Tibial artery (tissue), 4 donors: Measurements from ENCODE around the gene ADCY3.
A peak's percentile ranks its signal among the peaks of the same experiment; 100 is the strongest.

Experiments used
- DNase-seq, 2 donors: peaks; one replicate each; pipeline ENCODE4 v3.0.0-alpha.2; 2019
- H3K27ac ChIP-seq, 2 donors: fragments of 200-600 bp; sonication (generic) in 1 of 2; 1 replicate in 1 of 2; 2 replicates in 1 of 2; pipeline ENCODE4 v1.5.1; 2018 to 2019; ENCODE audit warnings: mild to moderate bottlenecking in 1 of 2
- H3K27me3 ChIP-seq, 2 donors: fragments of 200-600 bp; sonication (generic) in 1 of 2; one replicate each; pipeline versions ENCODE4 v1.5.1 to v1.6.0; 2016 to 2019
- H3K36me3 ChIP-seq, 3 donors: fragments of 200-600 bp; sonication (generic) in 2 of 3; one replicate each; pipeline ENCODE4 v1.5.1; 2016 to 2019; ENCODE audit warnings: mild to moderate bottlenecking in 2 of 3
- H3K4me1 ChIP-seq, 4 donors: fragments of 200-600 bp; sonication (generic) in 2 of 4; 1 replicate in 3 of 4; 2 replicates in 1 of 4; pipeline ENCODE4 v1.5.1; 2016 to 2019
- H3K4me3 ChIP-seq, 2 donors: fragments of 200-600 bp; sonication (generic) in 1 of 2; 1 replicate in 1 of 2; 2 replicates in 1 of 2; pipeline ENCODE4 v1.5.1; 2018 to 2019; ENCODE audit warnings: mild to moderate bottlenecking in 2 of 2
- H3K9me3 ChIP-seq, 3 donors: fragments of 200-600 bp; sonication (generic) in 1 of 3; one replicate each; pipeline ENCODE4 v1.5.1; 2016 to 2019
- intact Hi-C: fragments of 100-400 bp; cut with DNase I; formaldehyde crosslinking; loops from one replicate; pipeline ENCODE4 v1.15.0; 2023; ENCODE audit warnings: low total_unique reads
- TF ChIP-seq, protein P1 (sequence below), 2 experiments: fragments of 200-600 bp in 1 of 2; fragments of 450-650 bp in 1 of 2; IDR thresholded peaks; one replicate each; pipeline ENCODE4 v1.5.1; 2017 to 2019; ENCODE audit warnings: antibody characterized with exemption in 2 of 2, mild to moderate bottlenecking in 1 of 2, moderate library complexity in 1 of 2

The ADCY3 gene

GRCh38 chr2:24918326-24919036, 1.6 kb downstream of the ADCY3 start:
- Histone ChIP-seq H3K27me3 (no peaks in the 10 kb centered on the region), H3K36me3 (peaks cover 0 to 11% (median 7%) of the 10 kb centered on the region in 3 donors), H3K9me3 (no peaks in the 10 kb centered on the region), H3K4me1 (peaks cover 0 to 64% (median 38%) of the 10 kb centered on the region in 4 donors), H3K27ac (peak overlapping the region; percentile 65 to 76), H3K4me3 (peak overlapping the region; percentile 57 to 72)
- DNase-seq, result peak in 1 of 2 donors; percentile 68
- intact Hi-C loops, result loop anchor here (5.0 kb wide), 1 partner anchor 49 kb away; no protein-coding TSS in a partner anchor
- TF ChIP-seq, protein P1, sequence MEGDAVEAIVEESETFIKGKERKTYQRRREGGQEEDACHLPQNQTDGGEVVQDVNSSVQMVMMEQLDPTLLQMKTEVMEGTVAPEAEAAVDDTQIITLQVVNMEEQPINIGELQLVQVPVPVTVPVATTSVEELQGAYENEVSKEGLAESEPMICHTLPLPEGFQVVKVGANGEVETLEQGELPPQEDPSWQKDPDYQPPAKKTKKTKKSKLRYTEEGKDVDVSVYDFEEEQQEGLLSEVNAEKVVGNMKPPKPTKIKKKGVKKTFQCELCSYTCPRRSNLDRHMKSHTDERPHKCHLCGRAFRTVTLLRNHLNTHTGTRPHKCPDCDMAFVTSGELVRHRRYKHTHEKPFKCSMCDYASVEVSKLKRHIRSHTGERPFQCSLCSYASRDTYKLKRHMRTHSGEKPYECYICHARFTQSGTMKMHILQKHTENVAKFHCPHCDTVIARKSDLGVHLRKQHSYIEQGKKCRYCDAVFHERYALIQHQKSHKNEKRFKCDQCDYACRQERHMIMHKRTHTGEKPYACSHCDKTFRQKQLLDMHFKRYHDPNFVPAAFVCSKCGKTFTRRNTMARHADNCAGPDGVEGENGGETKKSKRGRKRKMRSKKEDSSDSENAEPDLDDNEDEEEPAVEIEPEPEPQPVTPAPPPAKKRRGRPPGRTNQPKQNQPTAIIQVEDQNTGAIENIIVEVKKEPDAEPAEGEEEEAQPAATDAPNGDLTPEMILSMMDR (IDR thresholded peaks at IDR 0.05), result no peak

DNA sequence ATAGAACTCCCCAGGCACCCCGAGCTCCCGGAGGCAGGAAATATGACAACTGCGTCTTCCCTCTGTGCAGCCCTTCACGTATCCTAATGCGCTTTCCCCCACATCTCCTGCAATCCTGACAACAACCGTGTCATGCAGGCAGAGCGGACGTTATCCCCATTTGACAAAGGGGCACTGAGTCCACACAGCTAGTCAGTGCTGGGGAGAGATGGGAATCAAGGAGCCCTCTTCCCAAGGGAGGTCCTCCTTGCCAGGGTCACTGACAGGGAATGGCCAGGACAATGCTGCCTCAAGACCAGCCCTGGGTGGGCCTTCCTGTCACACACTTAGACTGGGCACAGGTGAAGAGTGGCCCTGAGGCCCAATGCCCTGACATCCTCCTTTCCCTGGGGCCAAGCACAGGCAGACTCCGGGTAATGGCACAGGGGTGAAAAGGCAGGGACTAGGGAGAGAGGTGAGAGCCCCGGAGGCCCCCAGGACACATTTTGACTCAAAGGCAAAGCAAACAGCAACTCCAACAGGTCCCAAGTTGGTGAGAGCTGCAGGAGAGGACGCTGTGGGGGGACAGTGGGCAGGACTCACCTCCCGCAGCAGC, 2.2 kb downstream of the ADCY3 start:
- Histone ChIP-seq H3K4me3 (peak overlapping the region; percentile 57 to 72), H3K27ac (no peak overlapping the region), H3K9me3 (no peaks in the 10 kb centered on the region), H3K27me3 (no peaks in the 10 kb centered on the region), H3K4me1 (peaks cover 0 to 70% (median 38%) of the 10 kb centered on the region in 4 donors), H3K36me3 (peaks cover 0 to 11% (median 7%) of the 10 kb centered on the region in 3 donors)
- DNase-seq, result peak in 1 of 2 donors; percentile 57
- TF ChIP-seq, protein P1 (IDR thresholded peaks at IDR 0.05), result no peak
- intact Hi-C loops, result loop anchor here (5.0 kb wide), 1 partner anchor 49 kb away; no protein-coding TSS in a partner anchor

DNA sequence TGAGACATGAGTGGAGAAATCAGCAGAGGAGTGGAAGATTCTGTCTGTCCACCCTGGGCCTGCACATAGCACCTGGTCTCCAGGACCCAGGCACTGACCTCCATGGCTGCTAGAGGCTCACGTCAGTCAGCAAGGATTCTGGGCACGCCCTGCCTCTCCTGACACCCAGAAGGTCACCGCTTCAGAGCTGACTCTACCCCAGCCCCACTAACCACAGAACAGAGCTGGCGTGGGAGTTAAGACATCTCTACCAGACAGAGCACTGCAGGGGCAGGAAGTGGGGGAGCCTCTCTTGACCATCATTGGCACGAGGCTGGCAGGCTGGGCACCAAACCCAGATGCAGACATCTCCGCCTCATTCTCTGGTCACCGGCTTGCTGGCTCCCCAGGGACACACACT, 3.0 kb downstream of the ADCY3 start:
- H3K27me3 ChIP-seq, result no peaks in the 10 kb centered on the region
- H3K4me3 ChIP-seq, result peak overlapping the region in 1 of 2 donors; percentile 57
- no peaks in the 10 kb centered on the region for H3K9me3 ChIP-seq
- peaks cover 0 to 70% (median 38%) of the 10 kb centered on the region in 4 donors for H3K4me1 ChIP-seq
- intact Hi-C loops, result loop anchor here (5.0 kb wide), 1 partner anchor 50 kb away; no protein-coding TSS in a partner anchor
- TF ChIP-seq, protein P1 (IDR thresholded peaks at IDR 0.05), result no peak
- H3K27ac ChIP-seq, result no peak overlapping the region
- peak in 1 of 2 donors; percentile 42 for DNase-seq
- H3K36me3 ChIP-seq, result peaks cover 0 to 11% (median 7%) of the 10 kb centered on the region in 3 donors

GRCh38 chr2:24915796-24916195, 4.2 kb downstream of the ADCY3 start:
- intact Hi-C loops, result loop anchor here (5.0 kb wide), 1 partner anchor 52 kb away; no protein-coding TSS in a partner anchor
- Histone ChIP-seq H3K36me3 (peaks cover 0 to 12% (median 7%) of the 10 kb centered on the region in 3 donors), H3K4me3 (no peak overlapping the region), H3K27me3 (no peaks in the 10 kb centered on the region), H3K27ac (peak overlapping the region in 1 of 2 donors; percentile 8), H3K9me3 (no peaks in the 10 kb centered on the region), H3K4me1 (peaks cover 0 to 65% (median 35%) of the 10 kb centered on the region in 4 donors)
- no peak for DNase-seq
- TF ChIP-seq, protein P1 (IDR thresholded peaks at IDR 0.05), result no peak

GRCh38 chr2:24915175-24915574, 4.9 kb downstream of the ADCY3 start:
- H3K4me3 ChIP-seq, result no peak overlapping the region
- H3K27ac ChIP-seq, result no peak overlapping the region
- intact Hi-C loops, result loop anchor here (5.0 kb wide), 1 partner anchor 52 kb away; no protein-coding TSS in a partner anchor

More at GRCh38 chr2:24915175-24915574, 4.9 kb downstream of the ADCY3 start:
- TF ChIP-seq, protein P1 (IDR thresholded peaks at IDR 0.05), result no peak
- Histone ChIP-seq H3K9me3 (no peaks in the 10 kb centered on the region), H3K27me3 (no peaks in the 10 kb centered on the region), H3K4me1 (peaks cover 0 to 60% (median 32%) of the 10 kb centered on the region in 4 donors), H3K36me3 (peaks cover 0 to 18% (median 7%) of the 10 kb centered on the region in 3 donors)
- no peak for DNase-seq
